ENCODE data around the gene ITGBL1. TPM values are rescaled to one million over a fixed set of nuclear protein-coding genes. Genes with fewer than 3 reads are reported as not detected.

ITGBL1 gene
- total RNA-seq, 1 donor from 2014 or later = 9.5 TPM

GRCh38 chr13:101434486-101434885 lies 18.0 kb upstream of the ITGBL1 start:
- Histone ChIP-seq H3K4me1 (no peaks in the 10 kb centered on the region), H3K27ac (no peak overlapping the region), H3K9me3 (no peaks in the 10 kb centered on the region), H3K4me3 (no peak overlapping the region), H3K36me3 (no peaks in the 10 kb centered on the region), H3K27me3 (ENCODE audit: low read depth) (peaks cover 3% of the 10 kb centered on the region)
- no peak for DNase-seq
- no peak for TF ChIP-seq CTCF (IDR thresholded peaks at IDR 0.05)
- ATAC-seq = no peak
- intact Hi-C loops (cut with DNase I) = no loop called here

GRCh38 chr13:101447852-101448251 lies 4.6 kb upstream of the ITGBL1 start:
- H3K27me3 ChIP-seq (ENCODE audit: low read depth) = no peaks in the 10 kb centered on the region
- H3K4me1 ChIP-seq = no peaks in the 10 kb centered on the region
- H3K4me3 ChIP-seq = no peak overlapping the region
- intact Hi-C loops (cut with DNase I) = no loop called here
- no peak for TF ChIP-seq CTCF (IDR thresholded peaks at IDR 0.05)
- DNase-seq = no peak
- H3K36me3 ChIP-seq = no peaks in the 10 kb centered on the region
- no peak overlapping the region for H3K27ac ChIP-seq
- no peaks in the 10 kb centered on the region for H3K9me3 ChIP-seq
- no peak for ATAC-seq

GRCh38 chr13:101449790-101450748 lies 2.4 kb upstream of the ITGBL1 start:
- no peak for ATAC-seq
- Histone ChIP-seq H3K4me1 (peaks cover 4% of the 10 kb centered on the region), H3K27me3 (ENCODE audit: low read depth) (no peaks in the 10 kb centered on the region), H3K9me3 (no peaks in the 10 kb centered on the region), H3K27ac (no peak overlapping the region), H3K36me3 (no peaks in the 10 kb centered on the region), H3K4me3 (no peak overlapping the region)
- no peak for DNase-seq
- intact Hi-C loops (cut with DNase I) = no loop called here
- TF ChIP-seq CTCF (IDR thresholded peaks at IDR 0.05) = no peak

- DNase-seq (no peak), ATAC-seq (no peak)
- H3K4me1 ChIP-seq = peaks cover 4% of the 10 kb centered on the region
- intact Hi-C loops (cut with DNase I) = no loop called here
- H3K9me3 ChIP-seq = no peaks in the 10 kb centered on the region
- H3K4me3 ChIP-seq = no peak overlapping the region
- H3K27ac ChIP-seq = no peak overlapping the region
- H3K36me3 ChIP-seq = no peaks in the 10 kb centered on the region
- TF ChIP-seq CTCF (IDR thresholded peaks at IDR 0.05) = no peak
- no peaks in the 10 kb centered on the region for H3K27me3 ChIP-seq (ENCODE audit: low read depth)
Observed at GRCh38 chr13:101450749-101451130, 1.7 kb upstream of the ITGBL1 start.

- DNase-seq (no peak), ATAC-seq (no peak)
- H3K9me3 ChIP-seq = no peaks in the 10 kb centered on the region
- no peak overlapping the region for H3K27ac ChIP-seq
- H3K27me3 ChIP-seq (ENCODE audit: low read depth) = no peaks in the 10 kb centered on the region
- no peaks in the 10 kb centered on the region for H3K36me3 ChIP-seq
- H3K4me1 ChIP-seq = peaks cover 4% of the 10 kb centered on the region
- intact Hi-C loops (cut with DNase I) = no loop called here
- TF ChIP-seq CTCF (IDR thresholded peaks at IDR 0.05) = no peak
- H3K4me3 ChIP-seq = no peak overlapping the region
Observed at GRCh38 chr13:101451641-101452040, 834 bp upstream of the ITGBL1 start.
